ENCODE measurements around the gene TMSB4X.
"Not testable (repeated sequence)": the region's sequence is repeated elsewhere in the genome, so short reads cannot be mapped to it uniquely, and the experiment has no call there.

Gene TMSB4X

DNA sequence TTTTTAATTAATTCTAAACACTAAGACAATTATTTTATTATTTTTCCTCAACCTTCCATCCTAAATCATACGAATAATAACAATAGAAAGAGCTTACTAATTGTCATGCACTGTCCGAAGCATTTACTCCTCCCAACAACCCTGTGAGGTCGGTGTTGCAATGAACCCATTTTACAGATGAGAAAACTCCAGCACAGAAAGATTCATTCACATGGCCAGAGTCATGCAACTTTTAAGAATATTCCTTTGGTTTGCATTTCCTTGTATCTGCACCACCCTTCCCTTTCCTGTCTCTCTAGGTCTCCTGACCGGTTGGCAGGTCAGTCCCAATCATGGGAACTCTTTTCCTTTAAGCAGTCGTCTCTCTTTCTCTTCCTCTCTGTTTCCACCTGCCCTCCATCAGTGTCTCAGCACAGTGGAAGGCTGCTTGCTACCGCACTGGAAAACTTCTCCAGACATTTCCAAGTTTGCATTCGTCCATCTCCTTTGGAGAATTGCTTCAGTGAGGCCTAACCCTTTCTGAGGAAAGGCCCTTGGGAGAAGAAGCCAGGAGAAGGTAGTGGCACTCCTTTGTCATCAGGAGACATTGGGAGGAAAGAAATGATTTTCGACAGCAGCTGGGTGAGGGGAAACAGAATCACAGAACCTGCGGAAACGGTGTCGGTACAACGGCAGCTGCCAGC, 1.9 kb upstream of the TMSB4X start:
- DNase-seq (ENCODE audit: low spot score): no peak
- Histone ChIP-seq H3K4me3 (peak overlapping the region; percentile 84), H3K27ac (peak overlapping the region; percentile 92 to 98)
- TF ChIP-seq CTCF (IDR thresholded peaks at IDR 0.05): no peak

- H3K4me3 ChIP-seq: peak overlapping the region; percentile 84
- TF ChIP-seq CTCF (IDR thresholded peaks at IDR 0.05): no peak
- no peak for DNase-seq (ENCODE audit: low spot score)
- peak overlapping the region; percentile 92 to 98 for H3K27ac ChIP-seq
Observed at GRCh38 chrX:12973561-12974304, 1.2 kb upstream of the TMSB4X start.

GRCh38 chrX:12974305-12974795, 560 bp upstream of the TMSB4X start:
- no peak for DNase-seq (ENCODE audit: low spot score)
- H3K27ac ChIP-seq: peak overlapping the region; percentile 92 to 98
- H3K4me3 ChIP-seq: peak overlapping the region; percentile 84
- TF ChIP-seq CTCF (IDR thresholded peaks at IDR 0.05): no peak

DNA sequence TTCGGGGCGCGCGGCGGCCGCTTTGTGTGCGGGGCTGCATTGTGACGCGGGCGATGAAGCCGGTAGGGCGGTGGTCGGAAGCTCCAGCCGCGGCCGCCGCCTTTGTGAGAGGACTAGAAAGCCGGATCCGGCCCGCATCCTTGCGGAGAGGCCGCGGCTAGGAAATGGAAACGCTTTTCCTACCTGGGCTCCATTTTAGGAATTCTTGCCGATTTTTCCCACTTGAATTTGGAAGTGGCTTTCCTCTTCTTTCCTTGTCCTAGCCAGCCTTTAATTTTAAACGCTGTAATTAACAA, 708 bp downstream of the TMSB4X start:
- Histone ChIP-seq H3K27ac (peak overlapping the region; percentile 92 to 98), H3K4me3 (peak overlapping the region; percentile 84)
- DNase-seq (ENCODE audit: low spot score): no peak
- no peak for TF ChIP-seq CTCF (IDR thresholded peaks at IDR 0.05)

- no peak for DNase-seq (ENCODE audit: low spot score)
- H3K4me3 ChIP-seq: peak overlapping the region; percentile 84
- no peak for TF ChIP-seq CTCF (IDR thresholded peaks at IDR 0.05)
- peak overlapping the region; percentile 92 to 98 for H3K27ac ChIP-seq
Observed at GRCh38 chrX:12975991-12976558, 1.2 kb downstream of the TMSB4X start.

GRCh38 chrX:12976819-12977732, 2.2 kb downstream of the TMSB4X start:
- peak overlapping the region; percentile 50 to 92 for H3K27ac ChIP-seq
- not testable (repeated sequence) for DNase-seq (ENCODE audit: low spot score)
- peak overlapping the region; percentile 84 for H3K4me3 ChIP-seq

GRCh38 chrX:12977761-12978204, 2.9 kb downstream of the TMSB4X start:
- TF ChIP-seq CTCF (IDR thresholded peaks at IDR 0.05): no peak
- DNase-seq (ENCODE audit: low spot score): no peak
- Histone ChIP-seq H3K27ac (peak overlapping the region; percentile 50 to 92), H3K4me3 (peak overlapping the region; percentile 84)

Measured in coronary artery (tissue), 2 donors.